SJSA1 (cell line): ENCODE measurements around the gene ARHGEF33. TPM values are rescaled to one million over a fixed set of nuclear protein-coding genes. Genes with fewer than 3 reads are reported as not detected.

Experiments used
- DNase-seq, 2 experiments: peaks; one replicate each; pipeline ENCODE4 v3.0.0-alpha.2; 2015 to 2020; ENCODE audit warnings: low spot score in 2 of 2, low read depth in 1 of 2
- H3K27ac ChIP-seq: fragments of 250-450 bp; sonication (Bioruptor Pico); 2 replicates; pipeline ENCODE4 v1.5.1; 2020; ENCODE audit warnings: mild to moderate bottlenecking, moderate library complexity
- H3K27me3 ChIP-seq: fragments of 250-450 bp; sonication (Bioruptor Pico); replicated peaks from 2 replicates; pipeline ENCODE4 v1.5.1; 2020; ENCODE audit warnings: mild to moderate bottlenecking, moderate library complexity
- H3K36me3 ChIP-seq: fragments of 250-450 bp; sonication (Bioruptor Pico); 2 replicates; pipeline ENCODE4 v1.5.1; 2020; ENCODE audit warnings: mild to moderate bottlenecking
- H3K4me1 ChIP-seq: fragments of 250-450 bp; sonication (Bioruptor Pico); replicated peaks from 2 replicates; pipeline ENCODE4 v1.6.1; 2021; ENCODE audit warnings: mild to moderate bottlenecking
- H3K4me3 ChIP-seq: fragments of 250-450 bp; sonication (Bioruptor Pico); 2 replicates; pipeline ENCODE4 v1.5.1; 2020; ENCODE audit warnings: mild to moderate bottlenecking
- H3K9me3 ChIP-seq: fragments of 250-450 bp; sonication (Bioruptor Pico); replicated peaks from 2 replicates; pipeline ENCODE4 v1.5.1; 2020; ENCODE audit warnings: mild to moderate bottlenecking
- total RNA-seq: library from RNA; depleted of rRNA; stranded (reverse); fragments of >200 nt; shearing (Covaris generic); gene quantifications from 2 replicates; pipeline ENCODE4 v1.2.3, GENCODE V29; 2014

Gene ARHGEF33
- total RNA-seq, 1 experiment from 2014 or later: not detected

GRCh38 chr2:38951766-38952165 lies 62.1 kb downstream of the ARHGEF33 start:
- Histone ChIP-seq H3K4me3 (no peak overlapping the region), H3K36me3 (no peaks in the 10 kb centered on the region), H3K27me3 (peaks cover 4% of the 10 kb centered on the region; the same call in 1 of the 2 replicates), H3K27ac (no peak overlapping the region), H3K4me1 (peaks cover 4% of the 10 kb centered on the region; the same call in 1 of the 2 replicates), H3K9me3 (no peaks in the 10 kb centered on the region)
- DNase-seq: no peak

DNA sequence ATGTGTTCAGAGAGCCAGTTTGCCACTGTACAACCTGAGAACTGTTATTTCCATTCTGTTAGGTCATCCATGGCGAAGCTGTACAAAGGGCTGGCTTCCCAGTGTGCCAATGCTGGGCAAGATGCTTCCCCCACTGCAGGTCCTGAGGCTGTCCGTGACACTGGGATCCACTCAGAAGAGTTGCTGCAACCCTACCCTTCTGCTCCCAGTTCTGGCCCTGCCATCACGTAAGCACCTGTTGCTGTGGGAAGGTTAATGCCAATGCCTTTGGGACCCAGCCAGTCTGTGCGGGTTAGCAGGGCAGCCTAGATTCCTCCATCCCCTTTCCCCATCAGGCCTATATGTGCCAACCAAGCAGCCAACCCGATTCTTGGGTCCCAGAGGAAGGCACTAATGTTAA lies 68.3 kb downstream of the ARHGEF33 start:
- H3K4me3 ChIP-seq: no peak overlapping the region
- H3K36me3 ChIP-seq: no peaks in the 10 kb centered on the region
- DNase-seq: no peak
- H3K27me3 ChIP-seq: peaks cover 11% of the 10 kb centered on the region
- H3K9me3 ChIP-seq: no peaks in the 10 kb centered on the region
- H3K4me1 ChIP-seq: no peaks in the 10 kb centered on the region
- H3K27ac ChIP-seq: no peak overlapping the region

- no peaks in the 10 kb centered on the region for H3K36me3 ChIP-seq
- no peak for DNase-seq
- peaks cover 11% of the 10 kb centered on the region for H3K27me3 ChIP-seq
- H3K4me3 ChIP-seq: no peak overlapping the region
- no peaks in the 10 kb centered on the region for H3K4me1 ChIP-seq
- H3K9me3 ChIP-seq: no peaks in the 10 kb centered on the region
- H3K27ac ChIP-seq: no peak overlapping the region
Measured at GRCh38 chr2:38959466-38959865, 69.8 kb downstream of the ARHGEF33 start.

DNA sequence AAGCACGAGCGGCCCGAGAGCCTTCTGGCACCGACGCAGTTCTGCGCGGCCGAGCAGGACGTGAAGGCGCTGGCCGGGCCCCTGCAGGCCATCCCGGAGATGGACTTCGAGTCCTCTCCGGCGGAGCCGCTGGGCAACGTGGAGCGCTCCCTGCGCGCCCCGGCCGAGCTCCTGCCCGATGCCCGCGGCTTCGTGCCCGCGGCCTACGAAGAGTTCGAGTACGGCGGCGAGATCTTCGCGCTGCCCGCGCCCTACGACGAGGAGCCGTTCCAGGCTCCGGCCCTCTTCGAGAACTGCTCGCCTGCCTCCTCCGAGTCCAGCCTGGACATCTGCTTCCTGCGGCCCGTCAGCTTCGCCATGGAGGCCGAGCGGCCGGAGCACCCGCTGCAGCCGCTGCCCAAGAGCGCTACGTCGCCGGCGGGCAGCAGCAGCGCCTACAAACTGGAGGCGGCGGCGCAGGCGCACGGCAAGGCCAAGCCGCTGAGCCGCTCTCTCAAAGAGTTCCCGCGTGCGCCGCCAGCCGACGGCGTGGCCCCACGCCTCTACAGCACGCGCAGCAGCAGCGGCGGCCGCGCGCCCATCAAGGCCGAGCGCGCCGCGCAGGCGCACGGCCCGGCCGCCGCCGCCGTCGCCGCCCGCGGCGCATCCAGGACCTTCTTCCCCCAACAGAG lies 70.4 kb downstream of the ARHGEF33 start:
- no peaks in the 10 kb centered on the region for H3K9me3 ChIP-seq
- H3K4me3 ChIP-seq: no peak overlapping the region
- H3K27ac ChIP-seq: no peak overlapping the region
- H3K27me3 ChIP-seq: peaks cover 11% of the 10 kb centered on the region
- H3K36me3 ChIP-seq: no peaks in the 10 kb centered on the region
- no peak for DNase-seq
- no peaks in the 10 kb centered on the region for H3K4me1 ChIP-seq

GRCh38 chr2:38960609-38961320 lies 71.1 kb downstream of the ARHGEF33 start:
- Histone ChIP-seq H3K36me3 (no peaks in the 10 kb centered on the region), H3K9me3 (no peaks in the 10 kb centered on the region), H3K27me3 (peaks cover 11% of the 10 kb centered on the region), H3K27ac (no peak overlapping the region), H3K4me1 (no peaks in the 10 kb centered on the region), H3K4me3 (no peak overlapping the region)
- no peak for DNase-seq

DNA sequence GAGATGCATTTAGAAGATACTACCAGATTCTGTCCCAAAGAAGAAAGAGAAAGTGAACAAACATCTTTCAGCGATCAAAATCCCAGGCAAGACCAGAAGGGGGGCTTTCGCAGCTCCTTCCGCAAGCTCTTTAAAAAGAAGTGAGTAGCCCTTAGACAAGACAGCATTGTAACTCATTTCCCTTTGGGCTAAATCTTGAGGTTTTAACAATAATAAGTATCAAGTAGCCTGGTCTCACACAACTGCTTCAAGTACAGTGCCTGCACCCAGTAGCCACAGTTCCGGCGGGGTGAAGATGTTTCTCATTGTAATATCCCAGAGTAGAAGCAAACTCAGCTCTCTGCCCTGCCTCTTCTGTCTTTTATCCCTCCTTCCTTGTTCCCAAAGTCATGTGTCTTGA lies 76.3 kb downstream of the ARHGEF33 start:
- H3K36me3 ChIP-seq: no peaks in the 10 kb centered on the region
- H3K27me3 ChIP-seq: no peaks in the 10 kb centered on the region; the same call in 1 of the 2 replicates
- no peak for DNase-seq
- no peak overlapping the region for H3K27ac ChIP-seq
- H3K4me1 ChIP-seq: no peaks in the 10 kb centered on the region
- no peak overlapping the region for H3K4me3 ChIP-seq
- no peaks in the 10 kb centered on the region for H3K9me3 ChIP-seq

- no peaks in the 10 kb centered on the region; the same call in 1 of the 2 replicates for H3K27me3 ChIP-seq
- no peak for DNase-seq
- no peak overlapping the region for H3K27ac ChIP-seq
- no peak overlapping the region for H3K4me3 ChIP-seq
- no peaks in the 10 kb centered on the region for H3K36me3 ChIP-seq
- H3K4me1 ChIP-seq: no peaks in the 10 kb centered on the region
- H3K9me3 ChIP-seq: no peaks in the 10 kb centered on the region
Measured at GRCh38 chr2:38966678-38967077, 77.0 kb downstream of the ARHGEF33 start.

- no peaks in the 10 kb centered on the region for H3K4me1 ChIP-seq
- H3K4me3 ChIP-seq: no peak overlapping the region
- no peak overlapping the region for H3K27ac ChIP-seq
- DNase-seq: no peak
- H3K9me3 ChIP-seq: no peaks in the 10 kb centered on the region
- no peaks in the 10 kb centered on the region for H3K27me3 ChIP-seq
- no peaks in the 10 kb centered on the region for H3K36me3 ChIP-seq
Measured at GRCh38 chr2:38968021-38968420, 78.3 kb downstream of the ARHGEF33 start.

GRCh38 chr2:38971377-38971776 lies 81.7 kb downstream of the ARHGEF33 start:
- Histone ChIP-seq H3K4me1 (no peaks in the 10 kb centered on the region), H3K27ac (no peak overlapping the region), H3K36me3 (no peaks in the 10 kb centered on the region), H3K27me3 (no peaks in the 10 kb centered on the region), H3K4me3 (no peak overlapping the region), H3K9me3 (no peaks in the 10 kb centered on the region)
- DNase-seq: no peak

- DNase-seq: no peak
- Histone ChIP-seq H3K27me3 (no peaks in the 10 kb centered on the region), H3K4me1 (no peaks in the 10 kb centered on the region), H3K4me3 (no peak overlapping the region), H3K27ac (no peak overlapping the region), H3K36me3 (no peaks in the 10 kb centered on the region), H3K9me3 (no peaks in the 10 kb centered on the region)
Measured at GRCh38 chr2:38973266-38973665, 83.6 kb downstream of the ARHGEF33 start.

DNA sequence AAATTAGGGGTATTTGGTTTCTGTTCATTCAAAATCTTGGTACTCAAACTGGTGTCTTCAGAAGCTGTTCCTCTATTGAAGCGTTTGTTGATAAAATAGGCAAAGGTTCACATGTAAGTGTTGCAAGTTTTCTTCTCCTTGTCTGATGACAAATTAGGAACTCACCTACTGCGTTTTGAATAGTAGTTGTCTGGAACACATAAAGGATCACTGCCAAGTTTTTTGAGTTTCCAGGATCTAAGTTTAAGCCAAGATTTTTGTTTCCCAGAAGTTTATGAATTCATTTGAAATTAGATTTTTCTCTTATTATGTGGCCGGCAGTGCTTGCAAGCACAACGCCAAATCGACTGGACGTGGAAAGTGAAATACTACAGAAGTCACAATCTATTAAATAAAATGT lies 85.4 kb downstream of the ARHGEF33 start:
- no peak for DNase-seq
- Histone ChIP-seq H3K4me3 (no peak overlapping the region), H3K36me3 (no peaks in the 10 kb centered on the region), H3K9me3 (no peaks in the 10 kb centered on the region), H3K4me1 (no peaks in the 10 kb centered on the region), H3K27me3 (no peaks in the 10 kb centered on the region), H3K27ac (no peak overlapping the region)

DNA sequence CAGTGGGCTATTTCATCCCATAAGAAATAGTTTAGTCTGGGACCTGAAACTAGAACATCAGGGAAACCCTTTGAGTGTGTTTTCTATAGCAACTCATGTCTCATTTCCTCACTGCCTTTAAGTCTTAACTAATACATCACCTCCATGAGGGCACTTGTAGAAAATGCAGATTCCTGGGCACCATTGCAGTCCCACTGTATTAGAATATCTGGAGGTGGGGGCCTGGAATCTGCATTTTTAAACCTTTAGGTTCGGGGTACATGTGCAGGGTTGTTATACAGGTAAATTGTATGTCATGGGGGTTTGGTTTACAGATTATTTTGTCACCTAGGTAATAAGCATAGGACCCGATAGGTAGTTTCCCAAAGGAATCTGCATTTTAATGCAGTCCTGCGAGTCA lies 87.4 kb downstream of the ARHGEF33 start:
- DNase-seq: no peak
- H3K4me1 ChIP-seq: no peaks in the 10 kb centered on the region
- no peaks in the 10 kb centered on the region for H3K9me3 ChIP-seq
- H3K27me3 ChIP-seq: no peaks in the 10 kb centered on the region
- H3K4me3 ChIP-seq: no peak overlapping the region
- H3K27ac ChIP-seq: no peak overlapping the region
- H3K36me3 ChIP-seq: no peaks in the 10 kb centered on the region

GRCh38 chr2:38978296-38978903 lies 88.7 kb downstream of the ARHGEF33 start:
- no peaks in the 10 kb centered on the region for H3K9me3 ChIP-seq
- no peaks in the 10 kb centered on the region for H3K36me3 ChIP-seq
- H3K27me3 ChIP-seq: no peaks in the 10 kb centered on the region
- no peaks in the 10 kb centered on the region for H3K4me1 ChIP-seq
- H3K27ac ChIP-seq: no peak overlapping the region
- no peak for DNase-seq
- H3K4me3 ChIP-seq: no peak overlapping the region

GRCh38 chr2:38978908-38979307 lies 89.2 kb downstream of the ARHGEF33 start:
- Histone ChIP-seq H3K9me3 (no peaks in the 10 kb centered on the region), H3K27me3 (no peaks in the 10 kb centered on the region), H3K4me3 (no peak overlapping the region), H3K36me3 (no peaks in the 10 kb centered on the region), H3K4me1 (no peaks in the 10 kb centered on the region), H3K27ac (no peak overlapping the region)
- DNase-seq: no peak
